Esophagus squamous epithelium (tissue), 4 donors: ENCODE data around the gene OPHN1.

ENCODE experiments used
- POLR2A ChIP-seq, 4 donors: fragments of 450-650 bp; IDR thresholded peaks; one replicate each; pipeline ENCODE4 v1.6.1; 2017; ENCODE audit warnings: antibody characterized with exemption in 4 of 4, mild to moderate bottlenecking in 4 of 4, moderate library complexity in 3 of 4
- TF ChIP-seq, protein P1 (sequence below), 6 experiments: fragments of 450-650 bp in 4 of 6; fragments of 200-600 bp in 2 of 6; sonication (generic) in 2 of 6; IDR thresholded peaks; one replicate each; pipeline ENCODE4 v1.5.1; 2016 to 2019; ENCODE audit warnings: antibody characterized with exemption in 6 of 6, mild to moderate bottlenecking in 4 of 6, moderate library complexity in 4 of 6

DNA sequence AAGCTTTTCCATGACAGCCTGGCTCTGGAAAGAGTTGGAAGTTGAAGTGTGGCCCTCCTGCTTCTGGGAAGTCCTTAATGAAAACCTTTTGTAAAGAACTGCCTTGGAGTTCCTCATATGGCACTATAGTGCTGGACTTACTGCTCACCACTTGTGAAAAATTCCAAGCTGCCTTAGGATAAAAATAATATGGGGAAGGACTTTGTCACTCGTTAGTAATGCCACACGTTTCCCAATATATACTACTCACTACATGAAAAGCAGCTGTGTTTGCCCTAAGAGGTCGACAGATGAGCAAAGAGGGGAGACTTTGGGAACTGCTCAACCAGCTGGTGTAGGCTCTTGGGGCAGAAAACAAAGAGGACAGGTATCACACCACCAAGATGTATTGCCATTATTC, 11.7 kb downstream of the OPHN1 start:
- TF ChIP-seq, protein P1, sequence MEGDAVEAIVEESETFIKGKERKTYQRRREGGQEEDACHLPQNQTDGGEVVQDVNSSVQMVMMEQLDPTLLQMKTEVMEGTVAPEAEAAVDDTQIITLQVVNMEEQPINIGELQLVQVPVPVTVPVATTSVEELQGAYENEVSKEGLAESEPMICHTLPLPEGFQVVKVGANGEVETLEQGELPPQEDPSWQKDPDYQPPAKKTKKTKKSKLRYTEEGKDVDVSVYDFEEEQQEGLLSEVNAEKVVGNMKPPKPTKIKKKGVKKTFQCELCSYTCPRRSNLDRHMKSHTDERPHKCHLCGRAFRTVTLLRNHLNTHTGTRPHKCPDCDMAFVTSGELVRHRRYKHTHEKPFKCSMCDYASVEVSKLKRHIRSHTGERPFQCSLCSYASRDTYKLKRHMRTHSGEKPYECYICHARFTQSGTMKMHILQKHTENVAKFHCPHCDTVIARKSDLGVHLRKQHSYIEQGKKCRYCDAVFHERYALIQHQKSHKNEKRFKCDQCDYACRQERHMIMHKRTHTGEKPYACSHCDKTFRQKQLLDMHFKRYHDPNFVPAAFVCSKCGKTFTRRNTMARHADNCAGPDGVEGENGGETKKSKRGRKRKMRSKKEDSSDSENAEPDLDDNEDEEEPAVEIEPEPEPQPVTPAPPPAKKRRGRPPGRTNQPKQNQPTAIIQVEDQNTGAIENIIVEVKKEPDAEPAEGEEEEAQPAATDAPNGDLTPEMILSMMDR (IDR thresholded peaks at IDR 0.05) = no peak
- TF ChIP-seq POLR2A (IDR thresholded peaks at IDR 0.05) = no peak
